ENCODE results near the gene LHX6. TPM values are rescaled to one million over a fixed set of nuclear protein-coding genes. Genes with fewer than 3 reads are reported as not detected.

LHX6 gene
- polyA plus RNA-seq (2012; ENCODE audit: insufficient read length, low read depth): 0.11 TPM

DNA sequence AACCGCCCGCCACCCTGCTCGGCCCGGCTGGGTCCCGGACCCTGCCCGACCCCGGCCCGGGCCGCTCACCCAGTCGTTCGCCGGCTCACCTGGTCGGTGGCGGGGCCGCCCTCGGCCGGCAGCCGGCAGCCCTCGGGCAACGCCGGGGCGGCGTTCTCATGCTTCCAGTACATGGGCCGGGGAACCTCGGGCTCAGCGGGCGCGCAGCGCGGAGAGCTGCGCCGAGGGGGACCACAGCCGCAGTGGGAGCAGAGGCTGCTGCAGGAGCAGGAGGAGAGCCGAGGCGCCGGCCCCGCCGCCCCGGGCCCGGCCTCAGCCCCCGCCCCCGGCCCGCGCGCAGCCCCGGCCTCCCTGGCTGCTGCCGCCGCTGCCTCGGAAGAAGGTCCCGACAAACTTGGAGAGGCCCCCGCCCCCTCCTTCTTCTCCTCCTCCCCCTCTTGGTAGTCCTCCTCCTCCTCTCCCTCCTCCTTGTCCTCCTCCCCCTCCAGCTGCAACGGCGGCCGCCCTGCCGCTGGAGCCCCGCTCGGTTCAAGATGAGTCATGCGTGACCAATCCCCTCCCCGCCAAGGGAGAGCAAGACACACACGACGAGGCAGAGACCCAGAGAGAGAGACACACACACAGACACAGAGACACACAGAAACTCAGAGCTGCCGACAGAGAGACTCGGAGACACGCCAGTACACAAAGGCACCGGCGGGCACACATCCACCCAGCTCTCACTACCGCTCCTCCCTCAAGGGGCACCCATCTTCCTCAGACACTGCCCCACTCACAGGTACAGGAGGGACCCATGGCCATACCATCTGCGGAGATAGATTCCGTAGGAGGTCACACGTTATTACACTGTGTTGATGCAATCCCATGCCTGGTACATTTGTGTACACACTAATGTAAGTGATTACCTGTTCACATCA, at the start of gene LHX6:
TSS of gene LHX6 (minus strand) at position 390 of the 917 bp plus-strand sequence. CDS start at position 173, 217 bp downstream.
- TF ChIP-seq, protein P1, sequence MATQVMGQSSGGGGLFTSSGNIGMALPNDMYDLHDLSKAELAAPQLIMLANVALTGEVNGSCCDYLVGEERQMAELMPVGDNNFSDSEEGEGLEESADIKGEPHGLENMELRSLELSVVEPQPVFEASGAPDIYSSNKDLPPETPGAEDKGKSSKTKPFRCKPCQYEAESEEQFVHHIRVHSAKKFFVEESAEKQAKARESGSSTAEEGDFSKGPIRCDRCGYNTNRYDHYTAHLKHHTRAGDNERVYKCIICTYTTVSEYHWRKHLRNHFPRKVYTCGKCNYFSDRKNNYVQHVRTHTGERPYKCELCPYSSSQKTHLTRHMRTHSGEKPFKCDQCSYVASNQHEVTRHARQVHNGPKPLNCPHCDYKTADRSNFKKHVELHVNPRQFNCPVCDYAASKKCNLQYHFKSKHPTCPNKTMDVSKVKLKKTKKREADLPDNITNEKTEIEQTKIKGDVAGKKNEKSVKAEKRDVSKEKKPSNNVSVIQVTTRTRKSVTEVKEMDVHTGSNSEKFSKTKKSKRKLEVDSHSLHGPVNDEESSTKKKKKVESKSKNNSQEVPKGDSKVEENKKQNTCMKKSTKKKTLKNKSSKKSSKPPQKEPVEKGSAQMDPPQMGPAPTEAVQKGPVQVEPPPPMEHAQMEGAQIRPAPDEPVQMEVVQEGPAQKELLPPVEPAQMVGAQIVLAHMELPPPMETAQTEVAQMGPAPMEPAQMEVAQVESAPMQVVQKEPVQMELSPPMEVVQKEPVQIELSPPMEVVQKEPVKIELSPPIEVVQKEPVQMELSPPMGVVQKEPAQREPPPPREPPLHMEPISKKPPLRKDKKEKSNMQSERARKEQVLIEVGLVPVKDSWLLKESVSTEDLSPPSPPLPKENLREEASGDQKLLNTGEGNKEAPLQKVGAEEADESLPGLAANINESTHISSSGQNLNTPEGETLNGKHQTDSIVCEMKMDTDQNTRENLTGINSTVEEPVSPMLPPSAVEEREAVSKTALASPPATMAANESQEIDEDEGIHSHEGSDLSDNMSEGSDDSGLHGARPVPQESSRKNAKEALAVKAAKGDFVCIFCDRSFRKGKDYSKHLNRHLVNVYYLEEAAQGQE (IDR thresholded peaks at IDR 0.05; ENCODE audit: insufficient read depth in 1 of 2, low read depth in 2 of 2, low read length in 2 of 2): no peak
- TF ChIP-seq SIN3A (IDR thresholded peaks at IDR 0.05; ENCODE audit: borderline replicate concordance, insufficient read depth, low read length): no peak
- no peak for TF ChIP-seq POLR2AphosphoS5 (IDR thresholded peaks at IDR 0.05; ENCODE audit: low read depth, low read length)
- TF ChIP-seq FOXP2 (optimal IDR thresholded peaks at IDR 0.05; ENCODE audit: borderline replicate concordance, extremely low read depth, extremely low read length, insufficient read depth): no peak

DNA sequence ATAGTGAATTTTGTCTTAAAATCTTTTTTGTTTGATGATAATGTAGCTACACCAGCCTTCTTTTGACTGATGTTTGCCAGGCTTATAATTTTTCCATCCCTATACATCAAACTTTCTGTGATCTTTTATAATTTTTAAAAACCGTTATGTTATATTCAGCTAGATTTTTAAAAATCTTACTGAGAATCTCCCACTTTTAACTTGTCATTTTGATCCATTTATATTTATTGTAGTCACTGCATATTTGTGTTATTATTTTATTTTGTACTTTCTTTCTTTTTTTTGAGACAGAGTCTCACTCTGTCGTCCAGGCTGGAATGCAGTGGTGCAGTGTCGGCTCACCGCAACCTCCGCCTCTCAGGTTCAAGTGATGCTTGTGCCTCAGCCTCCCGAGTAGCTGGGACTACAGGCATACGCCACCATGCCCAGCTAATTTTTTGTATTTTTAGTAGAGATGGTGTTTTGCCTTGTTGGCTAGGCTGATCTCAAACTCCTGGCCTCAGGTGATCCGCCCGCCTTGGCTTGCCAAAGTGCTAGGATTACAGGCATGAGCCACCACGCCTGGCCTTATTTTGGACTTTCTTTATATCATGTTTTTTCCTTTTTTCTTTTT, 48.6 kb upstream of the LHX6 start:
- TF ChIP-seq POLR2AphosphoS5 (IDR thresholded peaks at IDR 0.05; ENCODE audit: low read depth, low read length) (no peak), FOXP2 (optimal IDR thresholded peaks at IDR 0.05; ENCODE audit: borderline replicate concordance, extremely low read depth, extremely low read length, insufficient read depth) (no peak), SIN3A (IDR thresholded peaks at IDR 0.05; ENCODE audit: borderline replicate concordance, insufficient read depth, low read length) (no peak), TAF1 (IDR thresholded peaks at IDR 0.05; ENCODE audit: borderline replicate concordance, insufficient read depth, low read length) (no peak)

DNA sequence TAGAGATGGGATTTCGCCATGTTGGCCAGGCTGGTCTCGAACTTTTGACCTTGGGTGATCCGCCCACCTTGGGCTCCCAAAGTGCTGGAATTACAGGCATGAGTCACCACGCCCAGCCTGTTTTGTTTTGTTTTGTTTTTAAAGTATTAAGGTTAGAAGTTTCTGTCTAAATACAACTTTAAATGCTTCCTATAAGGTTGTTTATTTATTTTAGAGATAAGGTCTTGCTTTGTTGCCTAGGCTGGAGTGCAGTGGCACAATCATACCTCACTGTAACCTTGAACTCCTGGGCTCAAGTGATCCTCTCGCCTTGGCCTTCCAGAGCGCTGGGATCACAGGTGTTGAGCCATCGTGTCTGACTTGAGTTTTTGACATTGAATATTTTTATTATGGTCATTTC, 47.3 kb upstream of the LHX6 start:
- no peak for TF ChIP-seq POLR2AphosphoS5 (IDR thresholded peaks at IDR 0.05; ENCODE audit: low read depth, low read length)
- TF ChIP-seq FOXP2 (optimal IDR thresholded peaks at IDR 0.05; ENCODE audit: borderline replicate concordance, extremely low read depth, extremely low read length, insufficient read depth): no peak
- no peak for TF ChIP-seq TAF1 (IDR thresholded peaks at IDR 0.05; ENCODE audit: borderline replicate concordance, insufficient read depth, low read length)
- TF ChIP-seq, protein P1 (IDR thresholded peaks at IDR 0.05; ENCODE audit: insufficient read depth in 1 of 2, low read depth in 2 of 2, low read length in 2 of 2): no peak
- no peak for TF ChIP-seq SIN3A (IDR thresholded peaks at IDR 0.05; ENCODE audit: borderline replicate concordance, insufficient read depth, low read length)

DNA sequence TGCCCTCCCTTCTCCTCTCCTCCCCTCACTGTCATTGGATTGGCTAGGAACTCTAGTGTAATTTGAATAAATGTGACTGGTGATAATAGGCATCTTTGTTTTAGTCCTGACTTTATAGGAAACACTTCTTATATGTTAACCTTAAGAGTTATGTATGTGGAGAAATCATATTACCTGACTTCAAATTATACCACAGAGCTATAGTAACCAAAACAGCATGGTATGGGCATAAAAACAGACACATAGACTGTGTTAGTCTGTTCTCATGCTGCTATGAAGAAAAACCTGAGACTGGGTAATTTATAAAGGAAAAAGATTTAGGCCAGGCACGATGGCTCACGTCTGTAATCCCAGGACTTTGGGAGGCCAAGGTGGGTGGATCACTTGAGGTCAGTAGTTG, 45.3 kb upstream of the LHX6 start:
- TF ChIP-seq POLR2AphosphoS5 (IDR thresholded peaks at IDR 0.05; ENCODE audit: low read depth, low read length): no peak
- no peak for TF ChIP-seq FOXP2 (optimal IDR thresholded peaks at IDR 0.05; ENCODE audit: borderline replicate concordance, extremely low read depth, extremely low read length, insufficient read depth)
- no peak for TF ChIP-seq TAF1 (IDR thresholded peaks at IDR 0.05; ENCODE audit: borderline replicate concordance, insufficient read depth, low read length)

DNA sequence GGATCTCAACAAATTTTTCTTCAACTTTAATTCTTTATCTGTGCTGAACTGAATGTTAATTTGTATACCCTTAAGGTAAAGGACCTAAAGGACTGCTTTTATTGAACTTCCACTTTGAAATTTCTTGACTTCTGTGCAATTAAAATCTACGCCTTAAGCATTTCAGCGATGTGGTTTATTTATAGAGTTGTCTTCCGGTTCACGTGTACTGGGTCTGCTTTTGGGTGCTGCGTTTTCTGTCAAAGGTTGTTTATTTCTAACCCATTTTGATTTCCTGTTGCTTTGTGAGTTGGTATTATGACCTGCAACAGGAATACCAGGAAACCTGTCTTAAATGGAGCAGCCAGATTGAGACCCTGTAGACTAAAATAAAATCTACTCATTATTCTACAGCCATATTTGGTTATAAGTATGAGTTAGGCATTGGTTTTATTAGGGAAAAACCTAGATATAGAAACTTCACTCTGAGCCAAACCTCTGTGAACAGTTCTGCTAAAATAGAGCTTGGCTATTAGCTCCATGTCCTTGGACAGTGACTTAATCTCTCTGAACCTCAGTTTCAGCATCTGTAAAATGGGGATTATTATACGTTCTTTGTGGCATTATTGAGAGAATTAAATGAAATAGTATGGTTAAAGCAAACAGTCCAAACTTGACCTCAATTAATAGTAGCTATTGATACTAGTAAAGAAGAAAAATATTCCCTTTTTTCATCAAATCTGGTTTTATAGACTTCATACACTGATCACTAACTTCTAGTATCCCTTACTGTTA, 39.5 kb upstream of the LHX6 start:
- TF ChIP-seq SIN3A (IDR thresholded peaks at IDR 0.05; ENCODE audit: borderline replicate concordance, insufficient read depth, low read length): no peak
- TF ChIP-seq POLR2AphosphoS5 (IDR thresholded peaks at IDR 0.05; ENCODE audit: low read depth, low read length): no peak
- no peak for TF ChIP-seq FOXP2 (optimal IDR thresholded peaks at IDR 0.05; ENCODE audit: borderline replicate concordance, extremely low read depth, extremely low read length, insufficient read depth)
- TF ChIP-seq TAF1 (IDR thresholded peaks at IDR 0.05; ENCODE audit: borderline replicate concordance, insufficient read depth, low read length): no peak
- TF ChIP-seq, protein P1 (IDR thresholded peaks at IDR 0.05; ENCODE audit: insufficient read depth in 1 of 2, low read depth in 2 of 2, low read length in 2 of 2): no peak

All from PFSK-1 (cell line).